HG02840 (cell line): ENCODE results near the gene AWAT2.

ENCODE experiments used
- ATAC-seq: cut with Tn5 transposase; IDR thresholded peaks from one replicate; pipeline ENCODE4 v1.9.1; 2021; ENCODE audit warnings: mild to moderate bottlenecking, moderate library complexity, moderate number of reproducible peaks; ENCODE audit not compliant: unreplicated experiment, low FRiP score

Gene AWAT2, protein sequence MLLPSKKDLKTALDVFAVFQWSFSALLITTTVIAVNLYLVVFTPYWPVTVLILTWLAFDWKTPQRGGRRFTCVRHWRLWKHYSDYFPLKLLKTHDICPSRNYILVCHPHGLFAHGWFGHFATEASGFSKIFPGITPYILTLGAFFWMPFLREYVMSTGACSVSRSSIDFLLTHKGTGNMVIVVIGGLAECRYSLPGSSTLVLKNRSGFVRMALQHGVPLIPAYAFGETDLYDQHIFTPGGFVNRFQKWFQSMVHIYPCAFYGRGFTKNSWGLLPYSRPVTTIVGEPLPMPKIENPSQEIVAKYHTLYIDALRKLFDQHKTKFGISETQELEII

DNA sequence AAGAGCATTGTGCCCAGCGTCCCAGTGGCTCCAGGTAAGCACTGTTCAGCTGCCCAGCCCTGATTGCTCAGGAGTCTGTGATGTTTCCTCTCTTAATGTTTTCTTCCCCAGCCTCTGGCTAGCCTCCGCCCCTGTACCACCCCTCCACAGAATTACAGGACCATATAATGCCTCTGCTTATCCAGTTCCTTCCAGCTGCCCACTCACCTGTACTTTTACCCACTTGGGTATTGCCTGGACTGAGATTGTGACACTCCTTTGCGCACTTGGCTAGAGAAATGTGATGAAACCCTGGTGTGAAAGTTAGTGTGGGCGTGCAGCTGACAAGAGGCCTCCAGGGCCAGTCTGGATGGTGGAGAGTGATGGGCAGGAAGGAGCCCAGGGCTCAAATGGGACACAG is at the start of gene AWAT2:
TSS of gene AWAT2 (minus strand) at position 14 of the 400 bp plus-strand sequence. CDS start at position 8, 6 bp downstream.
- no peak for ATAC-seq

DNA sequence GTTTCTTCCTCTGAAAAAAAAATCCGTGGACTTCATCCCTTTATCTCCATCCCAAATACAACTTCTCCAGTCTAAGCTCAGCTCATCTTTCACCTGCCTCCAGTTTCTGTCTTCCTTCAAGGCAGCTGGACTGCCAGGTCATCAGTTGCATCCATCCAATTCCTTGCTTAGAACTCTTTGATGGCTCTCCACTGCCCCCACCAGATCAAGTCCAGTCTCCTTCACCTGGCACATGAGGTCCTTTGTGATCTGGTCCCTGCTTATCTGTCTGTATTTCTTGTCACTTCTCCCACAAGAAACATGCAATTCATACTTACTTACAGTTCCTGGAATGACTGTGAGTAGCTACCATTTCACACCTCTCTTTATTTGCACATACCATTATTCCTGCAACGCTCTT is 46.3 kb upstream of the AWAT2 start:
- no peak for ATAC-seq

DNA sequence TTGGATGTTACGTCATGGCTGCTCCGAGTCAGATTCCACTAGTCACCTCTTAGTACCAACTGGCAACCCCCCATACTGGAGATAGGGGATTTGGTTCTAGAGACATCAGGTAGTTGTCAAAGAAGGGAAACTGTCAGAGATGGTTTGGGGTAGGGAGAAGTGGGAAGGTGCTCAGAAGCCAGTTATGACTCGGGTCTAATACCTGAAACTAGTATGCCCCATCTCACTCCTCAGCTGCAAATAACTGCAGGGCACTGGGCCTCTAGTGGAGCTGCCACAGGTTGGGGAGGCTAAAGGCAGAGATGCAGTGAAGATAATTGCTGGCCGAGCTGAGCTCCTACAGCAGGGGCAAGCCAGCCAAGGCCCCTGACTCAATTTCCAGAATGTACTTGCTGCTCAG is 42.5 kb upstream of the AWAT2 start:
- no peak for ATAC-seq

DNA sequence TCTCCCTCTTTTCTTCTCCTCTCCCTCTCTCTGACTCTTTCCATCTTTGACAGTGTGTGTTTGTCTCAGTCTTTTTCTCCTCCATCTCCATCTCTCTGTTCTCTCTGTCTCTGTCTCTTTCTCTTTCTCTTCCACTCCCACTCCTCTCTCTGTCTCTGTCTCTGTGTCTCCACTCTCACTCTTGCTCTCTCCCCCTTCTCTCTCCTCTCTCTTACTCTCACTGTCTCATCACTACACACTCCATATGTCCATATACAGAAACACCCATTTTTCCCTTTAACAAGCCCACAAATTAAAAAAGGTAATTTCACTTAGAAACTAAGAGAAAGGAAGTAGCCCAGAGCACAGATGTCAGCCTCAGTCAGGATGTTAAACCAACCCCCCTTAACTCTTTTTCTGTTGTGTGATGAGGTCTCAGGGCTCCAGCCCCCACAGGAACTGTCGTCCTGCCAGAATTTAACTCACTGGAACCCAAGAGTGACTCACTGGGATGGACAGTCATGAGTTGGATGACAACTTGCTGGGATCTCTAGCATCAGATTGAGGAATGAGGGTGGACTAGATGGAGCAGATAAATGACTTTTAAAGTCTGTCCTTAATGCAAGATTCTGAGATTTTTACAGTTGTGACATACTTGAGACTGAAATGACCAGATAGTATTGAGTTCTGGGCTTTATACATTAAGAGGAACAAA is 40.0 kb upstream of the AWAT2 start:
- no peak for ATAC-seq

DNA sequence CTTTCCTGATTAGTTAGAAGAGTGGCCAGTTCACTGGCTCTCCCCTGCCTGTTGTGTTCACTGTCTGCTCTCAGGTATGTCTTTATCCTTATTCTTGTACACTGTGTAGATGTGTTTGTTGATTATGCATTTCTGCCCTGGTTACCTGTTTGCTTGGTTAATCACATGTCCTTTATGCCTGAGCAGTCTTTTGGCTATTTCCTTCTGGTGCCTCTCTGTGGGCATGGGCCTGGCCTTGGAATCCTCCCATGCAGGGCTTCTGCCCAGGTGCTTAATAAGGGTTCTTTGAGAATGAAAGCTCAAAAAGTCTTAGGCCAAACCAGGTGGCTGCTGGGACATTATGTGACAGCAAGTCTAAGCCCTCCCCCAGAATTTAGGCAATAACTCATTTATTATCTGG is 39.0 kb upstream of the AWAT2 start:
- no peak for ATAC-seq

DNA sequence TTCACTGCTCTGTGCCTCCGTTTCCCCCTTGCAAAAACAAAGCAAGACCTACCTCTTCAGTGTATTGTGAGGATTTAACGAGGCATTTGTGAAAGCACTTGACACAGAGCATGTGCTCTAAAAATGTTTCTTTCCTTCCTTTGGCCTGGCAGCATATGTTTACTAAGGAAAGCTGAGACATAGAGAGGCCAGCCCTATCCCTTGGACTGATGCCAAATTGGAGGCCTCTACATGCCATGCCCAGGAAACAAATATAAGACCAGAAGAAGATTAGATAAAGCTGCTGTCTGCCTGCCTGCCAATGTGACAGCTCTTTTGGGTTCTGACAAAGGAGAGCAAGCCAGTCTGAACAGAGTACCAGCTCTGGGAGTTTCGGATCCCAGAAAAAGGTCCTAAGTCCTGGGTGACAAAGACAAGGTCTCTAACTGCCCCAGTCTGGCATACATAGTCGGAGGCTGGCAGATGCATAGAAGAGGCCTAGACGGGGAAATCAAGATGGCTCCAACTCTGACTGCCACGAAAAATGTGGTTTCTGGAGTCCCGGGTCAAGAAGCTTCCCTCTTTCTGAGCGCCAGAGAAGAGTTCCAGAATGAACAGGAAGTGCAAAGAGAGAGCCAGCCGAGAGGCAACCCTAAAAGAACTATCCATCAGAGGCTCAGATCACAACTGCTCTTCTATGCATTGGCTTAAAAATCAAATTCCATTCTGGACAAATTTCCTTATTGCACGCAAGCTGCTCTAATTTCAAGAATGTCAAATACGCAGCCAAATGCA is 38.3 kb upstream of the AWAT2 start:
- ATAC-seq: no peak

DNA sequence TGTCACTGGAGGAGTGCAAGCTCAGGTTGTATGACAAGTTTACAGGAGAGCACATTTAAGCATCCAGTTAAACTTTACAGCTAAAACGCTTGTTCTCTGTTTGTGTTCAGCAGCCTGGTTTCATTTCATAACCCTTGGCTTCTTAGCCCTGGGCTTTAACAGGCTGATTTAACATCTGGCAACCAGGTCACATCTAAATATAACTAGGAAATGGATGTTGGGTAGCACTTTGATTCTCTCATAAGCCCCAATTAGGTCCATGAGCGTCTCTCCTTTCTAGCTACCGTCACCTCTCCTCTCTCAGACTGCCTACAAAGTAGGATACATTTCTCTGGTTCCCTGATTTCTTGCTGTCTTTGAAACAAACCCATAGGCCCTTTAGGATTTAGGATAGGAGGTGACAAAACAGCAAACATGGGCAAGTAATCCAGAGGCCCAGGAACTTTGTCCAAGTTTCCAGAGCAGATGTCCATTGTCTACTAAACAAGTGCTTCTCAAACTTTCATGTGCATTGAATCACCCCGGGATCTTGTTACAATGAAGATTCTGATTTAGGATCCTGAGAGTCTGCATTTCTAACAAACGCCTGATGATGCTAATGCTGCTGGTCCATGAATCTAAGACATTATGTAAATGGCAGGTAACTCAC is 35.0 kb upstream of the AWAT2 start:
- ATAC-seq: no peak

DNA sequence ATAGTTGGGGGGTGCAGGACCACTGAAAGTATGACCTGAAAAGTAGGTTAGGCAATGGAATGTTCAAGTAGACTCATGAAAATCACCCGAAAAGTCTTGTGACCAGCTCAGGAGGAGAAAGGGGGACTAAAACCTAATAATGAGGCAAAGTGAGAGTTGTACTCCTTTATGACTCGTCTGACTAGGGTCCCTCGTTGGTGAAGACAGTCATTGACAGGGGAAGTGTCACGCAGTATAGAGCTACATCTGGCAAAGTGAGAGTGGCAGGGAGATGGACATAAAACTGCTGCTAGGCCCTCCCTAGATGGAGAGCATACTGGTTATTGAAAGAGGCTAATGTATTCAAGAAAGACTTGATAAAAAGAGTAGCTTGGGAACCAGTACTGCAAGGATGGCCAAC is 33.0 kb upstream of the AWAT2 start:
- ATAC-seq: no peak

DNA sequence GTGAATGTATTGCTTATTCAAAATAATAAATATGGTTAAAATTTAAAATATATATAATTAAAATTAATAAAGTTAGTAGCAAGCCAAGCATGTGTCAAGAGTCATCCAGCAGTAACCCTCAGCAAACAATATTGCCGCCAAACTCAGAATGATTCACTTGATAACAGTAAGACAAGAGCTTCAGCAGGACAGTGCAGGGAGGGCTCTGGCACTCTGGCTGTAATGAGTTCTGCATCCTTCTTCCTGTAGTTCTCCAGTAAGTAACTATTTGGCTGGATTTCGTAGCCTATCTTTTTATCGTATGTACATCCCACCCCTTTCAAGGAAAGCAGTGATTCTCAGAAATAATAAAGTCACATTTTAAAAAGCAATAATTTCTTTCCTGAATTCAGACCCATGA is 30.1 kb upstream of the AWAT2 start:
- ATAC-seq: no peak

DNA sequence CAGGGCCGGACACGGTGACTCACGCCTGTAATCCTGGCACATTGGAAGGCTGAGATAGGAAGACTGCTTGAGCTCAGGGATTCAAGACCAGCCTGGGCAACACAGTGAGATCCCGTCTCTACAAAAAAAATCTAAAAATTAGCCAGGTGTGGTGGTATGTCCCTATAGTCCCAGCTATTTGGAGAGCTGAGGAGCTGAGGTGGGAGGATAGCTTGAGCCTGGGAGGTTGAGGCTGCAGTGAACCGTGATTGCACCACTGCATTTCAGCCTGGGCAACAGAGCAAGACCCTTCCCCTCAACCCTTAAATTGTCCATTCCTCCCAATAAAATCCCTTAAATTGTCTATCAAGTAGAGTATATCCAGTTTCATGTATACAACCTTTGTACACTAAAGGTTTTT is 29.6 kb upstream of the AWAT2 start:
- no peak for ATAC-seq

DNA sequence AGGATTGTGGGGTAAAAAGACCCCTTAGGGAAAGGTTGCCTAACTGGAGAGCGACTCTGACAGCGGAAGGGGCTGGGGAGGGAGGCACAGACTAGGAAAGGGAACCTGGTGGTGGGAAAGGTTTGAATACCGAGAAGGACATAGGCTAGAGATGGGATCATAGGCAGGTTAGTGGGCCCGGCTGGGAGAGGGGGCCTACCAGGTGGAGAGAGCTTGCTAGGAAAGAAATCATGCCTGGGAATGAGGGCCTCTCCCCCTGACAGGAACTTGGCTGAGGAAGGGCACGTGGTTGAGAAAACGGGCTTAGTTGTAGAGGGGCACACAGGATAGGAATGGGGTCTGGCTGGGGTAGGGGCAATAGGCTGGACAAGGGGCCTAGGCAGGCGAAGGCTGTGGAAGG is 16.9 kb upstream of the AWAT2 start:
- ATAC-seq: no peak

DNA sequence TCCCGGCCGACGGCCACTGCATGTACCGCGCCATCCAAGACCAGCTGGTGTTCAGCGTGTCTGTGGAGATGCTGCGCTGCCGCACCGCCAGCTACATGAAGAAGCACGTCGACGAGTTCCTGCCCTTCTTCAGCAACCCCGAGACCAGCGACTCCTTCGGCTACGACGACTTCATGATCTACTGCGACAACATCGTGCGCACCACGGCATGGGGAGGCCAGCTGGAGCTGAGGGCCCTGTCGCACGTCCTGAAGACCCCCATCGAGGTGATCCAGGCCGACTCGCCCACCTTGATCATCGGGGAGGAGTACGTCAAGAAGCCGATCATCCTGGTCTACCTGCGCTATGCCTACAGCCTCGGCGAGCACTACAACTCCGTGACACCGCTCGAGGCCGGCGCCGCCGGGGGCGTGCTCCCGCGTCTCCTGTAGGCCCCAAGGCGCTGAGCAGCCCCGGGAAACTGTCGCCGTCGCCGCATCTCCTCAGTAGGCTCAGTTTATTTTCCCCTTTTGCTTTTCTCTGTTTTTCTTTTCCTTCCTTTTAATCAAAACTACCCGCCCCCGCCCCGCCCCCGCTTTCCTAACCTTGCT is 13.3 kb upstream of the AWAT2 start:
- no peak for ATAC-seq

DNA sequence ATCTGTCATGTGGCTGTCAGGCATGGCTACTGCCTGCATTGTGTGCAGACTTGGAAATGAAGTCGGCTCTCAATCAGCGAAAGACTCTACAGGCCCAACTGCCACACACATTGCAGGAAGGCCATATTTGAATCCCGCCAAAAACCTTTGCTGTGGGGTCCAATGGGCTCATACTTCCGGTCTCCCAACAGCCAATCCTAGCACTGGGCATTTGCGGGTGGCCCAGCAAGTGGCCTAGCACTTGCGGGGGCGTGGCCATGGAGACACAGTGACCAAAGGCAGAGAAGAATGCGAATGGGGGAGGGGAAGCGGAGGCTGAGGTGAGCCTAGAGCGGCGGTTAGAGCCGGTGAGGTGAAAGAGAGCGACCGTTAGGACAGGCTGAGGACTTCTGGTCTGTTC is 12.3 kb upstream of the AWAT2 start, which contains the start of gene OTUD6A:
TSS of gene OTUD6A (plus strand) at position 382 of the 400 bp plus-strand sequence. CDS start 68 bp downstream, outside the sequence.
- ATAC-seq: no peak

DNA sequence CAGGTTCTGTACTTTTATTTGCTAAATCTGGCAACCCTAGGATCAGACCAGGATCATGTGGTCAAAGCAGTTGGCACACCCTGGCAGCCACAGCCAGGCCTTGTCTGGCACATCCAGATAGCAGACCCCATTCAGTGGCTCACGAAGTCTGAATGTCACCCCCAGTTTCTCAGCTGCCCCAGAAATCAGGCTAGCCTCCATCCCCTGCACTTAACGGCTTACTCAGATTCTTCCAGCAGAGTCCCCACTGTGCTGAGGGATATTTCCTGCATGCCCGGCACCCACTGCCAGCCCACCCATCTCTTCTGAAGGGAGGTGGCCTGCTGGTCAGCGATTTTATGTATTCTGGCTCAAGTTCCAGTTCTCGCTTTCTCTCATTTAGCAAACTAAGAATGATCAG is 4.7 kb upstream of the AWAT2 start:
- ATAC-seq: no peak

DNA sequence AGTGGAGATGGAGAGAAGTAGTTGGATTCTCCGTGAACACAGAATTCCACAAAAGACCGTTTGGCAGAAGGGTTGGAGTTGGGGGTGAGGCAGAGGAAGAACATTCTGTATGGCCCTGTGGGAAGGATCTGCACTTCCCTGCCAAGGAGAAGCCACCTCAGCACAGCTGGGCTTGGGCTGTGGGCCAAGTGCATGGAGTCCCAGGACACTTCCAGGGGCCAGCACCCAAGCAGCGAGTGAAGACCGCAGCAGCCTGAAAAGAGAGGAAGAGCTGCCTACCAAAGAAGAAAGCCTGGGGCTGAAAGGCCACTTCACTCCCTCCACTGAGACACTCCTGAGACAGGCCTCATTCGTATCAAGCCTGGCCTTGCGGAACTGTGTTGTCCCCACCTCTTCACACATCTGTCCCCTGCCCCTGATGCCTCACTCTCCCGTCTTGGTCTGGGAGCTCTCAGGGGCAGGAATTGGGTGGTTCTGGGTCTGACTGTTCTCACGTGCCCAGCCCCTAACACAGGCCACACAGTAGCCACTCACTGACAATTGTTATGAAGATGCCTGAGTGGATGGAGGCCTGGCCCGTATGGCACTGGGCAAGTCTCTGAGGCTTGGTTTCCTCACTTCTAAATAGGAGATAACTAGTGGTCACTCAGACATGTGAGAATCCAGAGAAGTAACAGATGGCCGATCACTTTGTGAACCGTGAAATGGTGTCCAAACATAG is 3.3 kb upstream of the AWAT2 start:
- no peak for ATAC-seq

DNA sequence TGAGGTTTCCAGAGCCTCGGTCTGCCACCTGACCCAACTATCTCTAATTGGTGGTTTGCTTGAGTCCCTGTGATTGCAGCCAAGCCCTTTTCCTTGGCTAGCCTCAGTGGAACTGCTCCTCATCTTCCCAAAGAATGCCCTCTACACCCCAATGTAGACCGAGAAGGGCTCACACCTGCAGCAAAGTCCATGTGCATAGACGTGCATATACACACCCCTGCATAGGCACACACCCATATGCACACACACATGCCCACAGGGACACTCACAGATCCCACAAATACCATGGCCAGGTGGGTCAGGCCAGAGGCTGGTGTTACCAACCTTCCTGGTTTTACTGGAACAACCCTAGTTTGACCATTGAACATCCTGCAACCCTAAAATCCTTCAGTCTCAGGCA is 332 bp downstream of the AWAT2 start:
- ATAC-seq: no peak

DNA sequence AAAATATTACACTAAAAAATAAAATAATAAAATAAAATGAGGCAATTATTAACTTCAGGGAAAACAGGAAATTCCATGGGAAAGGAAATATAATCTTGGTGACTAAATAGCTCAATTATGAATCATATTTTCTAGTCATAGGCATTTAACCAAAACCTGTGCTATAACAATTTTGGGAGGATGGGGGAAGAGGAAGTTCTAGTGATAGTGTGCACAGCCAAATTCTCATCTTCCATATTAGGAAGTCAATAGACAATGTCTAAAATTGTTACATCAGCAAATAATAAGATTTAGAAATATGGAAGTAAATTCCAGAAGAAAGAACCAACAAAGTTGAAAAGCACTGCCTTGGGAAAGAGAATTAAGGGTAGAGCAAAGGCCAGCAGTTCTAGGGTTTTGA is 2.8 kb downstream of the AWAT2 start:
- ATAC-seq: no peak

DNA sequence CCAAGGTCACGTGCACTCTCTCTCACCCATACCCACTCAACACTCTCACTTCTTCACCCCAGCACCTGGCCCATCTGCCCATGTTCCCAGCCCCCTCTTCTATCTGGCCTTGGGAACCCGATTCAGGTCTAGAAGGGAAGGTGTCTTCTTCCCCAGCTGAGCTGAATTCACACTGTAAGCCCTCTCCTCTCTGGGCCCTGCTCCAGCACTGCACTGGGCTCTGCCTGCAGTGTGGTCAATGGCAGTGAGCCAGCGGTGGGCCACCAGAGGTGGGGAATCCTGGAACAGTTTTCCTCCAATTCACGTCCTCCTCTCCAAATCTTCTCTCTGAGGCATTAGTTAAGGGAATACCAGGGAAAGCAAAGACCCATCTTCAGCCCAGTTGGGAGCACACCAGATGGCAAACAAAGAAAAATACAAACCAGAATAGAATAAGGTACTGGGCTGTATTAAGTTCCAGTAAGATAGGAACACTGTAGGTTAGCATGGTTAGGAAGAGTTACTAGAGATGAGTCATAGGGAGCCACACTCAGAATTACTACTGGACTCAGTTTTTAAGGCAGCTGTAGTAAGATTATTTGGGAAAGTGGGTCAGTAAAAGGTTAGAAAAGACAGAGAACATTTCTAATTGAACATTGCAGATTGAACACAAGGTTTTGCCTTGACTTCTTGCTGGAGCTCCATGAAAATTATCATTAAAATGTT is 5.0 kb downstream of the AWAT2 start:
- no peak for ATAC-seq

DNA sequence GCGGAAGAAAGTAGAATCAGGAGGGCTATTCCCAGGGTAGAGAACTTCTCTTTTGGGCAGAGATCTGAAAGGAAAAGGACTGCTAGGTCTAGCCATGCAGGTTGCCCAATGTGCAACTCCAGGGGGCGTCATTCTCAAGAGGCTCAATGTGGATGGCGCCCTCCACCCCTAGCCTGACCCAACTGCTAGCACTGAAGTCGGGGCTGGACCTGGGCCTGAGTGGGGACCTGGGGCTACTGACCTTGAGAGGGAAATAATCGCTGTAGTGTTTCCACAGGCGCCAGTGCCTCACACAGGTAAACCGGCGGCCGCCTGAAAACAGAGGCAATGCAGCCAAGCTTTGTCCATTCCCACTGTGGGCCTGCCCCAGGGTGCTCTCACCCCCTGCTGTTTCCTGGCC is 6.1 kb downstream of the AWAT2 start:
- ATAC-seq: no peak
